Peyer's patch (tissue), 4 donors: ENCODE measurements around the gene PAFAH1B2.

Experiments used
- POLR2A ChIP-seq, 2 donors: fragments of 450-650 bp; IDR thresholded peaks; one replicate each; pipeline ENCODE4 v1.5.1; 2017; ENCODE audit warnings: antibody characterized with exemption in 2 of 2, mild to moderate bottlenecking in 2 of 2, moderate library complexity in 2 of 2
- TF ChIP-seq, protein P1 (sequence below), 6 experiments: fragments of 450-650 bp in 4 of 6; fragments of 200-600 bp in 2 of 6; sonication (generic) in 1 of 6; IDR thresholded peaks; one replicate each; pipeline ENCODE4 v1.5.1; 2017 to 2019; ENCODE audit warnings: antibody characterized with exemption in 6 of 6, mild to moderate bottlenecking in 3 of 6, moderate library complexity in 1 of 6

DNA sequence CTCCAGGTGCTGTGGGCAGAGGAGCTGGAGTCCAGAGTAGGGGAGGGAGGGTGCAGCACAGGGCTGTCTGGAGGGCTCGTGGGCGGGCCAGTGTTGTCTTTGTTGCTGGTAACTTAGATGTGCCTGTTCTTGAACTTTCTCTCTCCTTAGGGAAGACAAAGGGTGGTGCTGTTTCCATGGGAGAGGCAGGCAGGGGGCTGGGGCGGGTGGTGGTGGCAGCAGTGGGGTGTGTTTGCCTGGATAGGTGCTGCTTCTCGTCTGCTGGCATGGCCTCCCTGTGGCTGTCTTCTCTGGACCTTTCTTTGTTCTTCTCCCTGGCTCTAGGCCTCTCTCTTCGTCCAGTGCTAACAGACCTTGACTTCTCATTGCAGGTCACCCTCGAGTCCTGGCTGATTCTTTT, 42.9 kb downstream of the PAFAH1B2 start:
- no peak for TF ChIP-seq POLR2A (IDR thresholded peaks at IDR 0.05)
- TF ChIP-seq, protein P1, sequence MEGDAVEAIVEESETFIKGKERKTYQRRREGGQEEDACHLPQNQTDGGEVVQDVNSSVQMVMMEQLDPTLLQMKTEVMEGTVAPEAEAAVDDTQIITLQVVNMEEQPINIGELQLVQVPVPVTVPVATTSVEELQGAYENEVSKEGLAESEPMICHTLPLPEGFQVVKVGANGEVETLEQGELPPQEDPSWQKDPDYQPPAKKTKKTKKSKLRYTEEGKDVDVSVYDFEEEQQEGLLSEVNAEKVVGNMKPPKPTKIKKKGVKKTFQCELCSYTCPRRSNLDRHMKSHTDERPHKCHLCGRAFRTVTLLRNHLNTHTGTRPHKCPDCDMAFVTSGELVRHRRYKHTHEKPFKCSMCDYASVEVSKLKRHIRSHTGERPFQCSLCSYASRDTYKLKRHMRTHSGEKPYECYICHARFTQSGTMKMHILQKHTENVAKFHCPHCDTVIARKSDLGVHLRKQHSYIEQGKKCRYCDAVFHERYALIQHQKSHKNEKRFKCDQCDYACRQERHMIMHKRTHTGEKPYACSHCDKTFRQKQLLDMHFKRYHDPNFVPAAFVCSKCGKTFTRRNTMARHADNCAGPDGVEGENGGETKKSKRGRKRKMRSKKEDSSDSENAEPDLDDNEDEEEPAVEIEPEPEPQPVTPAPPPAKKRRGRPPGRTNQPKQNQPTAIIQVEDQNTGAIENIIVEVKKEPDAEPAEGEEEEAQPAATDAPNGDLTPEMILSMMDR (IDR thresholded peaks at IDR 0.05) = no peak
